Osteocyte (in vitro differentiated cells): ENCODE data around the gene REEP3. TPM values are rescaled to one million over a fixed set of nuclear protein-coding genes. Genes with fewer than 3 reads are reported as not detected.

Experiments used
- DNase-seq: peaks from one replicate; pipeline ENCODE4 v3.0.0; 2021; ENCODE audit warnings: mixed read lengths; ENCODE audit not compliant: unreplicated experiment; ENCODE audit errors: extremely low spot score
- H3K27ac Mint-ChIP-seq: one replicate; pipeline ENCODE4 v1.8.0; 2021; ENCODE audit warnings: mild to moderate bottlenecking, mixed read lengths; ENCODE audit not compliant: unreplicated experiment
- H3K27me3 Mint-ChIP-seq: one replicate; pipeline ENCODE4 v1.8.0; 2021; ENCODE audit warnings: mixed read lengths; ENCODE audit not compliant: unreplicated experiment
- H3K36me3 Mint-ChIP-seq: one replicate; pipeline ENCODE4 v1.8.0; 2021; ENCODE audit warnings: mixed read lengths; ENCODE audit not compliant: unreplicated experiment
- H3K4me1 Mint-ChIP-seq: one replicate; pipeline ENCODE4 v1.8.0; 2021; ENCODE audit warnings: mixed read lengths; ENCODE audit not compliant: unreplicated experiment
- H3K4me3 Mint-ChIP-seq: one replicate; pipeline ENCODE4 v1.8.0; 2021; ENCODE audit warnings: mild to moderate bottlenecking, moderate library complexity, mixed read lengths; ENCODE audit not compliant: unreplicated experiment
- H3K9me3 Mint-ChIP-seq: one replicate; pipeline ENCODE4 v1.8.0; 2021; ENCODE audit warnings: mixed read lengths; ENCODE audit not compliant: unreplicated experiment
- total RNA-seq: library from RNA; stranded (reverse); gene quantifications from 2 replicates; pipeline ENCODE4 v1.2.1, GENCODE V29; 2021
- TF ChIP-seq, protein P1 (sequence below): fragments of 200-600 bp; sonication (generic); IDR thresholded peaks from 2 replicates; pipeline ENCODE4 v1.5.0; 2021; ENCODE audit warnings: antibody characterized with exemption, mild to moderate bottlenecking, moderate library complexity

The REEP3 gene
- total RNA-seq, 1 donor from 2014 or later: 85.7 TPM

DNA sequence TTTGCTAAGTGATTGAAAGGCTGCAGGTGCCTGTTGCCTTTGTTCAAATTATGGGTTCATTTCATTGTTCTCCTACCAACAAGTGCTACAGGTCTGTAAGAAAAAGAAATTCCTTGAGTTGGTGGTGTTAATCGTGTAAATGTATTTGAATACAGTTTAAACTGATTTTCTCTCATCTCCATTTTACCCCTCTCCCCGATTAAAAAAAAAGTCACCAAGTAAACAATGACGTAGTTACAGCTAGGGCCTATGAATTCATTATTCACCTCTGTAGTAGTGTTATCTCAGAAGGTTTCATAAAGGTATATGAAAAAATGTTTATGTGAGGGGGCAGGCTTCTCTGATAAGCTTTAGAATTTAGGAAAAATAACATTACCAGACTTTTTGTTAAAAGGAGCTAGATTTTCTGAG, 1.1 kb downstream of the REEP3 start:
- DNase-seq: no peak
- TF ChIP-seq, protein P1, sequence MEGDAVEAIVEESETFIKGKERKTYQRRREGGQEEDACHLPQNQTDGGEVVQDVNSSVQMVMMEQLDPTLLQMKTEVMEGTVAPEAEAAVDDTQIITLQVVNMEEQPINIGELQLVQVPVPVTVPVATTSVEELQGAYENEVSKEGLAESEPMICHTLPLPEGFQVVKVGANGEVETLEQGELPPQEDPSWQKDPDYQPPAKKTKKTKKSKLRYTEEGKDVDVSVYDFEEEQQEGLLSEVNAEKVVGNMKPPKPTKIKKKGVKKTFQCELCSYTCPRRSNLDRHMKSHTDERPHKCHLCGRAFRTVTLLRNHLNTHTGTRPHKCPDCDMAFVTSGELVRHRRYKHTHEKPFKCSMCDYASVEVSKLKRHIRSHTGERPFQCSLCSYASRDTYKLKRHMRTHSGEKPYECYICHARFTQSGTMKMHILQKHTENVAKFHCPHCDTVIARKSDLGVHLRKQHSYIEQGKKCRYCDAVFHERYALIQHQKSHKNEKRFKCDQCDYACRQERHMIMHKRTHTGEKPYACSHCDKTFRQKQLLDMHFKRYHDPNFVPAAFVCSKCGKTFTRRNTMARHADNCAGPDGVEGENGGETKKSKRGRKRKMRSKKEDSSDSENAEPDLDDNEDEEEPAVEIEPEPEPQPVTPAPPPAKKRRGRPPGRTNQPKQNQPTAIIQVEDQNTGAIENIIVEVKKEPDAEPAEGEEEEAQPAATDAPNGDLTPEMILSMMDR: no peak
- H3K4me1 Mint-ChIP-seq: peaks cover 59% of the 10 kb centered on the region
- H3K4me3 Mint-ChIP-seq: peak overlapping the region; percentile 88
- H3K9me3 Mint-ChIP-seq: no peaks in the 10 kb centered on the region
- H3K36me3 Mint-ChIP-seq: peaks cover 22% of the 10 kb centered on the region
- H3K27ac Mint-ChIP-seq: peak overlapping the region; percentile 95
- no peaks in the 10 kb centered on the region for H3K27me3 Mint-ChIP-seq

DNA sequence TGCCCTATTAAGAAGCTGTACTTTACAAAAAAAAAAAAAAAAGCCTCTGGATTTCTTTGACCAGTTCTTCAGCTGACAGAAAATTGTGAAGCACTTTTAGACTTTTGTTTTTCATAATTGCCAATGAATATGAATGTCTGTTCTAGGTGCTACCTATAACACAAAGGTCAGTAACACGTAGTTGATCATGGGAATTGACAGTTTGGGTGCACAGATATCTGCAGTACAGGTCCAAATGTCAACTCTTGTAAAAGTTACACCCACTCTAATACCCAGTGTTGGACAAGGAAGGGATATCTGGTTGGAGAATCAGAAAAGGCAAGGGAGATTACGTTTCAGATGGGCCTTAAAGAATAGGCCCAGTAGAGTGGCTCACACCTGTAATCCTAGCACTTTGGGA, 1.8 kb downstream of the REEP3 start:
- no peaks in the 10 kb centered on the region for H3K9me3 Mint-ChIP-seq
- no peaks in the 10 kb centered on the region for H3K27me3 Mint-ChIP-seq
- TF ChIP-seq, protein P1: no peak
- peak overlapping the region; percentile 88 for H3K4me3 Mint-ChIP-seq
- peaks cover 26% of the 10 kb centered on the region for H3K36me3 Mint-ChIP-seq
- H3K4me1 Mint-ChIP-seq: peaks cover 59% of the 10 kb centered on the region
- no peak for DNase-seq
- H3K27ac Mint-ChIP-seq: peak overlapping the region; percentile 95

DNA sequence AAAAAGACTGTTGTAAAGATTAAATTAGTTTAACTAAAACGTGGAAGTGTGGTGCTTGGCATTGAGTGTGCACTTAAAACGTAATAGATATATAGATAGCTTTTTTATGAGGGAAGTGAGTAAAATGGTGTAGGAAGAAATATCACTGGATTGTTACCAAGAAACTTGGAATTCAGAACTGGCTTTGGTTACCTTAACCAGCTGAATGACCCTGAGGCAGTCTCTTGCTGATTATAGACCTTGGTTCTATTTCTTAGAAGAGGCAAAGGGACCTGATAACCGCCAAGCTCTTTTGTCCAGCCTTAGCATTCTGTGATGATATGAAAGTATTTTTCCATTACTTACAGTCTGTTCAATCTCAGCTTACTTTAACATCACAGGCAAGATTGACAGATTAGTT, 3.8 kb downstream of the REEP3 start:
- Mint-ChIP-seq H3K36me3 (peaks cover 24% of the 10 kb centered on the region), H3K27me3 (no peaks in the 10 kb centered on the region), H3K27ac (no peak overlapping the region), H3K4me1 (peaks cover 47% of the 10 kb centered on the region), H3K4me3 (no peak overlapping the region), H3K9me3 (peaks cover 5% of the 10 kb centered on the region)
- no peak for DNase-seq
- TF ChIP-seq, protein P1: no peak

DNA sequence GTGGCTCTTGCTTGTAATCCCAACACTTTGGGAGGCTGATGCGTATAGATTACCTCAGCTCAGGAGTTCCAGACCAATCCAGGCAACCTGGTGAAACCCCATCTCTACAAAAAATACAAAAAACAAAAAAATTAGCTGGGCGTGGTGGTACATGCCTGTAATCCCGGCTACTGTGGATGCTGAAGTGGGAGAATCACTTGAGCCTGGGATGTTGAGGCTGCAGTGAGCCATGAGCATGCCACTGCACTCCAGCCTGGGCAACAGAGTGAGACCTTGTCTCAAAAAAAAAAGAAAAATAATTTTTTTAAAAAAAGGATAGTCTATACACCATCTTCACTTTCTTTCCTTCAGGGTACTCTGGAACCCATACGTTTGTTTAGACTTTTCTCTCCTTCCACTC, 6.2 kb downstream of the REEP3 start:
- no peak overlapping the region for H3K27ac Mint-ChIP-seq
- peaks cover 22% of the 10 kb centered on the region for H3K36me3 Mint-ChIP-seq

DNA sequence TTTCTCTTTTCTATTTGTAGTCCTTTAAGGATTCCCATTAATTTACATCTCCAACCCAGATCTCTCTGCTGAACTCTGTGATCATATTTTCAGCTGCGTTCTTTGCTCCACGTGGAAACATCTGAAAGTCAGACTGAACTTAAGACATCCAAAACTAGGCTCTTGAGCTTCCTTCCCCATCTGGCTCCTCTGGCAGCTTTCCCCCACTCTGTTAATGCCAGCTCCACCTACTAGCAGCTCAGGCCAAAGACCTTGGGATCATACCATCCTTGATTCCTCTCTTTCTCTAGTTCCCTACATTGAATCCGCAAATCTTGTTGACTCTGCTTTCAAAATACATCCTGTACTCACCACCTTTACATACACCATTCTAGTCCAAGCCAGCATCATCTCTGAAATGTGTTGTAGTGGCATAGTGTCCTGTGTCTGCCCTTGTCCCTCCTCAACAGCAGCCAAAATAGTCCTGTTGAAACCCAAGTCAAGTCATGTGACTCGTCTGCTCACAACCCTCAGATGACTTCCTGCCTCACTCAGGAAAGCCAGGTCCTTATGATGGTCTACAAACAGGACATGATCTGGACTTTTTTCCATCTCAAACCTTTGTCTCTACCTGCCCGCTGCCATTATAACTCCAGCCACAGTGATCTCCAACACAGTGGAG, 7.0 kb downstream of the REEP3 start:
- DNase-seq: no peak
- Mint-ChIP-seq H3K27me3 (no peaks in the 10 kb centered on the region), H3K27ac (peak overlapping the region; percentile 36), H3K4me1 (peaks cover 30% of the 10 kb centered on the region), H3K9me3 (peaks cover 5% of the 10 kb centered on the region), H3K4me3 (no peak overlapping the region), H3K36me3 (peaks cover 22% of the 10 kb centered on the region)
- TF ChIP-seq, protein P1: no peak

More for the DNA sequence above, 6.2 kb downstream of the REEP3 start:
- Mint-ChIP-seq H3K4me1 (peaks cover 38% of the 10 kb centered on the region), H3K4me3 (no peak overlapping the region), H3K27me3 (no peaks in the 10 kb centered on the region), H3K9me3 (peaks cover 5% of the 10 kb centered on the region)
- DNase-seq: no peak
- TF ChIP-seq, protein P1: no peak
